NOMO-1 treated with dmso at 0.1 percent for 144 hours (cell line): ENCODE results near the gene ZNF385A.
A peak's percentile ranks its signal among the peaks of the same experiment; 100 is the strongest.

Experiments
- DNase-seq: peaks from one replicate; lab custom pipeline; 2025; ENCODE audit not compliant: unreplicated experiment; lab: John Stamatoyannopoulos, UW

ZNF385A gene

DNA sequence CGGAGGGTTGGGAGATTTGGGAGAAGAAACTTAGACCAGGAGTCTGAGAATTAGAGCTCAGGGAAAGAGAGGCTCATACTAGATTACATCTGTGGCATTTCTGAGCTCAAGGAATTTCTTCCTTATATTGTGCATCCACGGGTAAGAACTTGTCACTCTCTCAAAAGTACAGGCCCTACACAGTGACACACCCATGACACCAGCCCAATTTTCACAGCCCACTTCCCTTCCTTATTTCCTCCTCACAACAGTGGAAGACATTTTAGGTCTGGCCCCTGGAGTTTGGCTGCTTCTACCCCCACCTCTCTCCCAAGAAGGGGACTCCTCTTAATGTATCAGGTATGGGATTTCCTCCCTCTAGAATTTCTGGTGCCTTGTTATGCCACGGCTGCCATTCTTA, 9.2 kb upstream of the ZNF385A start:
- DNase-seq, result peak; percentile 24

DNA sequence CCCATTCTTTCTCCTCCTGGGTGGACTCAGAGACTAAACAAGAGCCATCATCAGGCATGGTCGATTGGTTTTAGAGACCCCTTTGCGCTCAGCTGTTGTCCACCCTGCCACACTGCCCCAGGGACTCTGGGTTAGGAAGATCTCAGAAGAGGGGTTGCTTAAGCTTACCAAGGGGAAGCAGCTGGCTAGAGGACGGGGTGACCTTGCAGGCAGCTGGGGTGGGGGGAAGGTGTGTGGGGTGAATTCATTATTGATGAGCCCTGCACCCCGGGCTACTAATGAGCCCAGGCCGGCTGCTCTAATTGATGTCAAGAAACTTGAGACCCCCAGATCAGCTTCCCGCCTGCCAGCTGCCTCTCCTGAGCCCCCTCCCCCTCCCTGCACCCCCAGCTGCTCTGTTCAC, 8.7 kb upstream of the ZNF385A start:
- DNase-seq, result no peak

DNA sequence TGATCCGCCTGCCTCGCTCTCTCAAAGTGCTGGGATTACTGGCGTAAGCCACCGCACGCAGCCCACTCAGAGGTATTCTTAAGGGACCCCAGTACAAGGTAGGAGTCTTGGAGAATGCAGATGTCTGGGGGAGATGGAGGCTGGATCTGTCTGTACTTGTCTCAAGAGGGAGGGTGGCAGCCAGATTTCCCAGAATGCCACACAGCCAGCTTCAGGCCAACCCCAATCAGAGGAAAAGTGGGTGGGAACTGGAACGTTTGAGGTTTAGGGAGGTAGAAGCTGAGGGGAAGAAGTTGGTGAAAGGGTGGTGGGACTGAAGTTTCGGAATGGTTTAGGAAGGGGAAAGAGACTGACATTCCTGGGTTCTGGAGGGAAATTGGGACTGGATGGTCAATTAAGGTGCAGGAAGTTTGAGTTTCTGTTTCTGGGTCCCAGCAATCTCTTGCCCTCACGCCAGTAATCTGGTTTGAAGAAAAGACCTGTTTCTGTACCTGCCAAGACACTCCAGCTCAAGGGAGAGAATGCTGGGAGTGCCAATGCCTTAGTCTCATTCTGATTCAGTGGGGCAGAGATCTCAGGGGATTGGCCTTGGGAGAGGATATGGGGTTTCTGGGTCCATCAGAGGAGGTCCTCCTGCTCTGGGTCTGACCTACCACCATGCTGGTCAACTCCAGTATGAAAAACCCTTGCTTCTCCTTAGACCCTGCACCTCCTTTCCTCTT, 8.1 kb upstream of the ZNF385A start:
- DNase-seq, result no peak

DNA sequence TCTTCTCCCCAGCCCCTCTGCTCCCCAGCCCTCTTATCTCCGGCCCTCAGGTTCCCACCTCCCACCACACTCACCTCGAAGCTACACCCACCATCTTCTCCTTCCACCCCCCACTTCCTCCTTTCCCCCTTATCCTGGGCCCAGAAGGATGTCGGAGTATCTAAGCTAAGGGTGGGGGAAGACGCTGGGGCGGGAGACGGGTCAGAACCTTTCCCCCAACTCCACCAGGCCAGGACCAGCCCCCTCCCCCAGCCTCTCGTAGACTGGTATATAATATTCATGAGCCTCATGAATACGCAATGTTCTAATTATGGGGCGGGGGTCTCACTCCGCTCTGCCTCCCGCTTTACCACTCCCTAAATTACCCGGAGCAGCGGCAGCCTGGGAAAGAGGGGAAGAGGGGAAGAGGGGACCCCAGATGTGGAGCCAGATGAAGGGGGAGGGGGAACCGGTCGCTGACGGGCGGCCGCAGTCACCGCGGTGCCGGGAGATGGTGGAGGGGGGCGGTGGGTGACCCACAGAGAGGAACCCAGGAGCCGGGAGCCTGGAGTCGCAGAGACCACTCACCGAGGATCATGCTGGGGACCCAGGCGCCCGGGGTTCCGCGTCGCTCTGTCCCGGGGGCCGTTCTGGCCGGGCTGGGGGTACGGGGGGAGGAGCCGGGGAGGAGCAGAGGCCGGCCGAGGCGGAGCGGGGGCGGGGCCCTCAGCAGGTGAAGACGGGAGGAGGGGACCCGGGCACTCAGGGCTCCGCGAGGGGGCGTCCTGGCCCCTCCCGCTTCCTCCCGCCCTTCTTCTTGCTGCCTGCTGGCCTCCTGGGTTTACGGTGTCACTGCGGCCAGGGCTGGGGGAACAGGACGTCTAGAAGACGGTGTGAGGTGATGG, 6.4 kb upstream of the ZNF385A start:
- DNase-seq, result peak; percentile 64

DNA sequence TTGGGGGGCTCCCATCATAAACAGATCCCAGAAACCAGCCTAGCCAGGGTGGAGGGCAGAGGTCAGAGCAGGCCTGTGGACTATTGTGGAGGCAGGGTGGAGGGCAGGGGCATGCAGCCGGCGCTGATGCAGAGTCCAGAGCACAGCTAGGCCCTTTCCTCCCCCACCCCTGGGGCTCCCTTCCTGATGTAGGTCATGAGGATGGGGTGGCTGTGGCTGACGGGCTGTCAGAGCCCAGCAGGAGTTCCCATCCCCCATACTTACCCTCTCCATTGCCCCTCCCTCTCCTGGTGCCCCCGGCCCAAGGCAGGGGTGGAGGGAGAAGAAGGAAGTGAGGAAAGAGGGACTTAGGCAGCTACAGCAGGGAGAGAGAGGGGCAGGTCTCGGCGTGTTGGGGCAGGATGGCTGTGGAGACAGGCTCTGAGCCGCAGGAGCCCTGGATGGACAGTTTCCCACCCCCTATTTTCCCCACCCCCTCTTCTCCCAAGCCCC, 5.7 kb upstream of the ZNF385A start:
- DNase-seq, result peak; percentile 10

DNA sequence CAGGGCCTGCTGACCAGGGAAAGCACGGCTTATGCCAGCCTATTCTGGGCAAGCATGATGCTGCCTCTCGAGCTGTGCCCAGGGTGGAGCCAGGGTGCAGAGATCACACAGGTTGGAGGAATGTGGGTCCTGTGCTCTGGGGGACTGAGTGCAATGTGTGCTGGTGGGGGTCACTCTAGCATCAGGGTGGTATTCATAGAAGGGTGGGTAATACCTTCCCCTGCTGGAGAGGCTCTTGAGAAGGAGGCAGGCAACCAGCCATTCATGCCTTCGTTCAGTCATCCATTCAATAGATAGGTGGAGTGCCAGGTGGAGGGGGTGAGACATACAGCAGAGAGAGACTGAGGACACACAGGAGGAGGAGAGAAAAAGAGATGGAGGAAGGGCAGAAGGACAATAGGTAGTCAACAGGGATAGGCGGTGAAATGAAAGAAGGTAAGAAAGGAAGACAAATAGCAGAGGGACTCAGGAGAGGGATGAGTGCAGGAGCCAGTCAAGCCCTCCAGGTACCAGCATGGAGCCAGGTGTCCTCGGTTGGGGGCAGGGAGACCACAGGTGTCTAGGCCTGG, 5.2 kb upstream of the ZNF385A start:
- DNase-seq, result no peak

DNA sequence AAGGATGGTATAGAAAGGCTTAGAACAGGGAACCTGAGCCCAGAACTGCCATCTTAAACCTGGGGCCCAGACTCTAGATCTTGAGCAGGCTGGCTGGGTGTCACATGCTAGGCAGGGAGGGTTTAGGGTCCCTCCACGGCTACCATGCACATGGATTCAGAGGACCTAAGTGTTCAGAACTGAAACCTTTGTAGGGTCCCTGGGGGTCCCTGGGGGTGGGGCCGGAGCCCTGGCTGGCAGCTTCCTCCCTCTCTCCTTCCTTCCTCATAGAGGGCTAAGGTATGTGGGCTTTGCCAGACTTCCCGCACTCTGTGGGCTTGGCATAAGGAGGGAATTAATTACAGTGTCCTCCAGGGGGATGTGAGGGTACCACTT, 4.6 kb upstream of the ZNF385A start:
- no peak for DNase-seq

DNA sequence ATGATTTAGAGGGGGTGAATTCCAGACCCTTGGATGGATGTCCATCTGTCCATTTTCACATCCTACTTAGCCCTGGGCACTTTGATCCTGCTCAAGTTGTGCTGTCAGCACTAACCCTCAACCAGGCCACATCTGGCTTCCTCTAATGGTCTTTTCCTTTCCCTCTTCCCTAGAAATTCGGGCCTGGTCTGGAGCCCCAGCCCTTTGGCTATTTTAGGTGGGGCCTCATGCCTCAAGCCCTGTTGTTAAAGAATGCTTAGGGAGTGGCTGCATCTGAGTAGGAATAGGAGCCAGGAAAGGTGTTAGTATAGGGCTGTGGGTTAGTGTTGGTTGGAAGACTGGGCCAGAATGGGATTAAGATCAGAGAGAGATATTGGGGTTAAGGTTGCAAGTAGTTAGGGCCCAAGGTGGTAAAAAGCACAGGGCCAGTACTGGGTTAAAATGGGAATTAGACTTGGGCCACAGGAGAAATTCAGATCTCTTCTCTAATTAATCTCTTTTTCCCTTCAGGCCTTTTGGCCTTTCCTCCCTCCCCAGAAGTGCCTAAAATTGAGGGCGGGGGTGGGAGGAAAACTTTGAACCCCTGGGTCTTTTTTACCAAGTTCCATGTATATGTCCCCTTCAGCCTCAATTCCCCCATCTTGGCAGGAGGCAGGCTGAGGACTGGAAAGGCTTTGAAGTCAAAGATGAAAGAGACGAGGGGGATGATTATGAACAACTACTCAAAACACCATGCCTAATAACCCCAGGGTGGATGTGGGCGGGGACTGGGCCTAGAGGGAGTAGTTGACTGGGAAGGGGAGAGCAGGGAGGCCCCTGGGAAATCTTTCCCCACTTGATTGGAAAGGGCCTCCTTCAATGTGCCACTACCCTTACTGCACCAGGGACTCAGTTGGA, 4.0 kb upstream of the ZNF385A start:
- no peak for DNase-seq

DNA sequence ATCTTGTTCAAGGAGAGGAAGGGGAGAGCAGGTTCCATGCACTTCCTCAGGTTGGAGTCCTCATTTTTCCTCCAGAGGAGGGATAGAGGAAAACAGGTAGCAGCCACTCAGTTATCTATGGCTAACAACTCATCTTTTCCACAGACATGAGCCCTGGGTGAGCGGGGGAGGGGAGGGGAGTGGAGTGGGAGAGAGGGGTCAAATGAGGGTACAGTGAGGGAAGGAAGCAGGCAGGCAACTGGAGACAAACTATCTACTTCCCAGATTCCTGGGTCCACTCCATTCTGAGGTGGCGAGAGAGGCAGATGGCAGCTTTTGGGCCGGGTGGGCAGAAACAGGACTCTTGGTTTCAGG, 2.6 kb upstream of the ZNF385A start:
- DNase-seq, result no peak

DNA sequence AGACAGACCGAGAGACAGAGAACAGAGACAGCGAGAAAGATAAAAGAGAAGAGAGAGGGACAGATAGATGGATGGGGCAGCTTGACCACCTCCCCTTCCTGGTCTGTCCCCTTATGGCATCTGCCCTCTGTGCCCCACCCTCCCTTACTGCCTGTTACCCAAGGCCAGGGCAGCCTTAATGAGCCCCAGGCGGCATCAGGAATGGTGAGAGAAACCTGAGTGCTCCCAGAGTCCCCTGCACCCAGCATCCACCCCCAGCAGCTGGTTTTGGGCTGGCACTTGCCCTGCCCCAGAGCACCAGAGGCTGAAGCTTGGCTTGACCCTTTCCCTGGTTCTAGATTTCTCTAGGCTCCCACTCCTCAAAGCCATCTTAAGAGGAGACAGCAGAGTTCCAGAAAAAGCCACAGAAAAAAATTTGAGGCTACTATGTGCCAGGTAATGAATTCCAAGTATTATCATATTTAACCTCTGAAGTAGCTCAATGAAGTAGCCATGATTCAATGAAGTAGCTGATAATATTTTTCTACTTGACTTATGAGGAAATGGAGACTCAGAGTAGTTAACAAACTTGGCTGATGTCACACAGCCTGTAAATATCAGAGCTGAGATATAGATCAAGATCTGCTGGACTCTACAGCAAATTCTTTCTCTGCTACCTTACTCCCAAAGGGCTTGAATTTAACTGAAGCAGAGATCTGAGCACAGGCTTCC, 2.0 kb upstream of the ZNF385A start:
- no peak for DNase-seq

DNA sequence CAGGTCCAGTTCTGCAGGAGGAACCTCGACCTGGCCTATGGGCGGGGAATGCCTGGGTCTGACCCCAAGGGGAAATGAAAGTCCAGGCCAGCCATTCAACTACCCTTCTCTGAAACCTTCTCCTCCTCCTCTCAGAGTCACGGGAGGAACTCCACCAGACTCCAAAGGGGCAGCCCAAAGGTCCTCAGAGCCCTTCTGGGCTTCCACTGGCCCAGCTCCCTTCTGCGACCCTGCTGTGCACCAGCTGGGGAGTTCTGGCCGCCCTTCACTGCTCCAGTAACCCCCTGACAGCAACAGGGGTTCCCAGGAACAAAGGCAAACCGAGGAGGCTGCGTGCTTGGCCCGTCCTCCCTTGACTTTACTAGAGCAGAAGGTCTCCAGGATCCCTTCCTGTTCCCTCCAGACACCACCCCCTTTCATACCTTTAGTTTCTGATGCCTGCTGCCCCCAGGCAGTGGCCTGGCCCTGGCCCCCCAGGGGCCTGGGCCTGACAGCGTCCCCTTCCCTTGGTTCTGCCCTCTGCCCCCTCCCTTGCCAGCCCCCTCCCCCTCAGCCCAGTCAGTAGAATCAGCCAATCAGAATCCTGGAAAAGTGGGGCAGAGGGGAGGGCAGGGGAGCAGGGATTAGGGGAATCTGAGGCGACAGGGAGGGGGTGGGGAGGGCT, 850 bp upstream of the ZNF385A start:
- DNase-seq, result peak; percentile 63

DNA sequence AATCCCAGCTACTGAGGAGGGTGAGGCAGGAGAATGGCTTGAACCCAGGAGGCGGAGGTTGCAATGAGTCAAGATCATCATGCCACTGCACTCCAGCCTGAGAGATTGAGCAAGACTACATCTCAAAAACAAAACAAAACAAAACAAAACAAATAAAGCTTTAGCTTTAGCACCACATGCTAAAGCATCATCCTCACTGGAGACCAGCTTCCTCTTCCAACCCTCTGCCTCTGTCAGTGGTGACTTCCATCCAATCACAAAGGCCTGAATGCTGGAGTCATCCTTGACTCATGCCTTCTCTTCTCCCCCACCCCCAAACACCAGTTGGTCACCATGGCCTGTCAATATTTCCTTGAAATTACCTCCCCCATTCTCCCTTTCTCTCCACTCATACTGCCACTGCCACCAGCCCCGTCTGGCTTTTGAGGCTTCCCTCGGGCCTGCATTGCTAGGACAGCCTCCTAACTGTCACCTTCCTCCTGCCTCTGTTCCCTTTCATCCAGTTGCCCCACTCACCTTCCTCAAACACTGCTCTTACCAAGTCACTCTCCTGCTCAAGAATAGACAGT, 1.4 kb downstream of the ZNF385A start:
- DNase-seq, result peak; percentile 70

DNA sequence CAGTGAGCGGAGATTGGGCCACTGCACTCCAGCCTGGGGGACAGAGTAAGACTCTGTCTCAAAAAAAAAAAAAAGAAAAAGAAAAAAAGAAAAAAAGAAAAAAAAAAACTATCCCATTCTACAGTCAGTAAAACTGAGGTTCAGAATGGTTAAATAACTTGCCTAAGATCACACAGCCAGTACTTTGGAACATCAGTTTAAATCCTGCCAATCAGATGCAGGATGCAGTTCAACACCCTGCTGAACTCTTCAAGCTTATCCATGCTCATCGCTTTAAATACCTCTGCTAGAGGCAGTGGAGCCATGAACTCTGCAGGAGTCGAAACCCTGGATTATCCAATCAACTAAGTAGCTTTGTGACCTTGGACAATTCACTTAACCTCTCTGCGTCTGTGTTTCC, 3.4 kb downstream of the ZNF385A start:
- no peak for DNase-seq

DNA sequence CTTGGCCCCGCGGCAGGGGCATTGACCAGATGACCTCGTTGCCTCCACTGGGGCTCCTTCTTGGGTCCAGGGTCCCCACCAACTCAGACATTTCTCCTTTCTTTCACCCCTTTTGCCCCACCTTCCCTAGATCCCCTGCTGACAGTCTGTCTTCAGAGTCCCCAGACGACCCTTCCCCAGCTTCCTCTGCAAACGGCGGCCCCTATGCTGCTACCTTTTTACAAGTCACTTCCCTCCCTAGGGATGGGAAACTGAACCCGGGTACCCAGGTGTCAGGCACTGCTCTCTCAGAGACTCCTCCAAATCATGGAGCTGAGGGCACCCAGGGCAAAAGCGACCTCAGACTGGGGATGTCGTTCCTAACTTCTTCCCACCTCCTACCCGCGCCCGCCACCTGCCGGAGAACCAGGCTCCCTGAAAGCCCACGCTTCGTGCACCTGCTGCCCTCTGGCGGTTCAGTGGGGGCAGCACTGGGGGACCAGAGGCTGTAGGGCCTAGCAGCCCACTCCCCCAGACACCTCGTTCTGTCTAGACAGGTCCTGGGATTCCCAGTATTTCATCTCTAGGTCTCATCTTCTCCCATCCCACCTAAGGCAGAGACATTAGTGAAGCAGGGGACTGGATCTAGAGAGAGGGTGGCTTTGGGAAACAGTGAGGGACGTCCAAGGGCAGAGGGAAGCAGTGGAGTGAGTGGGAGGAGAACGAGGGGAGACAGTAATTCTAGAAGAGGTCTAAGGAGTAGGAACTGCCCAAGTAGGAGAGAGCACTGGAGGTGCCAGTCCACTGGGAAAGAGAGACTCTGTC, 4.9 kb downstream of the ZNF385A start:
- DNase-seq, result peak; percentile 65

DNA sequence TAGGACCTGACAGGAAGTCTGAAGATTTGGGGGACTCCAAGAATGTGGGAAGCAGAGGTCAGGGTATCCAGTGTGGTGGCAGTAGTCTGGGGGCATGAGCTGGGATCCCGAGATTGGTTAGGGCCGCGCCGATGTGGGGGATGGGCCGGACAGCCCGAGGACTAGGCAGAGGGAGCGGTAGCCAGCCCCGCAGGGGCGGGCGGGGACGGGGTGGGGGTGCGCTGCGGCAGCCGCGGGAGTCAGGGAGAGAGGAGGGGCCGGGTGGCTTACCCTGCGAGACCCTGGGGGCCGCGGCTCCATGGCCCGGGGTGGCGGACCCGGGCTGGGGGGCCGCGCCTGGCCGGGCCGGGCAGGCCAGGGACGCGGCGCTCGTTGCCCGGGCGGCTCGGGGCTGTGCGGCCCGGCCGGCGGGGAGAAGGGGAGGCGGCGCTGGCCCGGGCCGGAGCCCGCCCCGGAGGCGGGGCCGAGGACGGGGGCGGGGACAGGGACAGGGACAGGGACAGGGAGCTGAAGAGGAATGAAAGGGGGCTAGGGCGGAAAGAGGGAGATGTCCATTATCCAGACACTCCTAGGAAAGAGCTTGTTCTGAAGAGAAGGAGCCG, 5.6 kb downstream of the ZNF385A start:
- DNase-seq, result no peak

DNA sequence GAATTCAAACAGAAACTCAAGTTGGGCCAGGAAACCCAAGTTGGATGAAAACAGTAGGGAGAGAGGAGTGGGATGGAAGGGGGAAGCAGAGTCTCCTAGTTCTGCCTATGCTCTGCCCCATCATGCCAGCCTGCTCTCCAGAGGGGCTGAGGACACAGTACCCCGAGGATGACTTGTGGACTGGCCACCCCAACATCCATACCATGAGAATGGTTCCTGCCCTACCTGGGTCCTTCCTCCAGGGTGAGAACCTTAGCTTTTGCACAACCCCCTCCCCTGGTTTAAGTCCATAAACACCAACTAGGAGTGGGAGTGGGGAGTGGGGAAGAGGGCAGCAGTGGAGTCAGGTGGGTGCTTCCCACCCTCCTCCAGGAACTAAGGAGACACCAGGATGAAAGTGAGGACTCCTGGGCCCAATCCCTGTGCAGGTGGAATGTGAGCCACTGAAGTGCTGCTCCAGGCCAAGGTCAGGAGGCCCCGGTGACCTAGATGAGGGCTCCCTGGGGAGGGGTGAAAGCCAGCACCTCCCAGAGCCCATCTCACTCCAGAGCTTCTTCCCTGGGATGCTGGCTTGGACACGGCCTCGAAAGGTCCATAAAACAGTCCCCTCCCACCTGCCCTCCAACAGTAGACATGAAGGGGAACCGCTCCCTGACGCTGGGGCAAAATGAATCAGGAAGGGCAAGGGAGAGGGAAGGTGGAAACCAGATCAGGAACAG, 6.6 kb downstream of the ZNF385A start:
- no peak for DNase-seq

DNA sequence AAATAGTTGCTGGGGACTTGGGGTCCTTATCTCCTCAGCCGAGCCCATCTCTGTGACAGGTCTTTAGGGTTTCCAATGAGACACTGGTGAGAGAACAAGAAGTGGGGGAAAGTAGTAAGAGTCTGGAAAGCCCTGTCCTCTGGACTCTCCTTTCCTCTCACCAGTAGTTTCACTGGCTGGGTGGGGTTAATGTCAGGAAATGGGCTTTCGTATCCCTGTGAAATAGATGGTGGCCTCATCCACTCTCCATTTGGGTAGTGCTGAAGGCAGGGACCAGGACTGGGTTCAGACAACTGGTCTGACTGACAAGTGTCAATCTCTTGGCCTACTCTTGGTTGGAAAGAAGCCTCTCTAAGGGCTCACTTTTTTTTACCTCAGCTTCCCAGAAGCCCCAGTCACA, 7.5 kb downstream of the ZNF385A start:
- DNase-seq, result no peak

DNA sequence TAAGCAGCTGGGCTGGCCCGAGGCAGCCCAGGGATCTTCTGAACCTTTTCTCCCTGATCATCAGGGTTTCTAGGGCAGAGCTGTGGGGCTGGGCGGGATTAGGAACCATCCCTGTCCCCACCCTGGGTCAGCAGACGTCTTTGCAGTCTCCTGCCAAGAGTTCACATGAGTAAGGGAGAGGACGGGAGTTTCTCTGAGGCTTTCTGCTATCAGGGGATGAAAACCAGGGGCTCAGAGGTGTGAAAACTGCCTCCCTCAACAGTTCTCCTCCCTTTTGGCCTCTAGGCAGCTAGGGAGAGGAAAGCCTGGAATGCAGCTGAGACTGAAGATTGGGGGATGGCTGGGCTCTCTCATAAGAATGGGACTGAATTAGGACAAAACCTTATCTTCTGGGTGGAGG, 7.9 kb downstream of the ZNF385A start:
- DNase-seq, result no peak
